Ramos (cell line): ENCODE measurements around the gene PRKAG3.
"Not testable (repeated sequence)": the region's sequence is repeated elsewhere in the genome, so short reads cannot be mapped to it uniquely, and the experiment has no call there.

Experiments
- in situ Hi-C: fragments of 300-500 bp; cut with MboI; formaldehyde crosslinking; loops from one replicate; pipeline ENCODE4 v1.14.3; 2022; ENCODE audit warnings: low sequenced_read_pairs; ENCODE audit not compliant: unreplicated experiment

PRKAG3 gene

GRCh38 chr2:218796691-218797090 is 34.9 kb downstream of the PRKAG3 start:
- in situ Hi-C loops: no loop called here

- in situ Hi-C loops: no loop called here
These were observed 39.2 kb downstream of the PRKAG3 start for GRCh38 chr2:218792433-218792832.

GRCh38 chr2:218788529-218789255 is 42.9 kb downstream of the PRKAG3 start:
- in situ Hi-C loops: no loop called here

- in situ Hi-C loops: no loop called here
These were observed 45.5 kb downstream of the PRKAG3 start for GRCh38 chr2:218786133-218786532.

GRCh38 chr2:218785103-218785502 is 46.5 kb downstream of the PRKAG3 start:
- in situ Hi-C loops: no loop called here

GRCh38 chr2:218783688-218784087 is 47.9 kb downstream of the PRKAG3 start:
- in situ Hi-C loops: no loop called here

- in situ Hi-C loops: no loop called here
These were observed 49.1 kb downstream of the PRKAG3 start for GRCh38 chr2:218782528-218782844.

GRCh38 chr2:218781691-218782527 is 49.7 kb downstream of the PRKAG3 start, which contains the start of gene CYP27A1:
Gene CYP27A1, plus strand, starts transcription at chr2:218782147. Its CDS starts 36 bp downstream, at chr2:218782183.
- in situ Hi-C loops: no loop called here

- in situ Hi-C loops: no loop called here
These were observed 50.5 kb downstream of the PRKAG3 start for GRCh38 chr2:218780851-218781690.

GRCh38 chr2:218780046-218780445 is 51.6 kb downstream of the PRKAG3 start:
- in situ Hi-C loops: no loop called here

GRCh38 chr2:218777276-218777990 is 54.2 kb downstream of the PRKAG3 start:
- in situ Hi-C loops: no loop called here

GRCh38 chr2:218776488-218776887 is 55.1 kb downstream of the PRKAG3 start:
- in situ Hi-C loops: no loop called here

- in situ Hi-C loops: no loop called here
These were observed 57.7 kb downstream of the PRKAG3 start for GRCh38 chr2:218773881-218774280.

GRCh38 chr2:218772759-218773158 is 58.8 kb downstream of the PRKAG3 start:
- in situ Hi-C loops: not testable (repeated sequence)
